Rectal smooth muscle tissue (tissue), 1 donor: ENCODE results near the gene ASIC2.

Source experiments
- H3K27ac ChIP-seq: one replicate; pipeline ENCODE4 v1.7.0; 2013; ENCODE audit warnings: low read depth, low read length, inconsistent platforms
- H3K27me3 ChIP-seq: one replicate; pipeline ENCODE4 v1.7.0; 2013; ENCODE audit warnings: low read length; ENCODE audit not compliant: control insufficient read depth, insufficient read depth
- H3K36me3 ChIP-seq: one replicate; pipeline ENCODE4 v1.7.0; 2013; ENCODE audit warnings: low read length; ENCODE audit not compliant: control insufficient read depth, insufficient read depth
- H3K4me1 ChIP-seq: one replicate; pipeline ENCODE4 v1.7.0; 2013; ENCODE audit warnings: low read length; ENCODE audit not compliant: control insufficient read depth, insufficient read depth
- H3K4me3 ChIP-seq: one replicate; pipeline ENCODE4 v1.7.0; 2013; ENCODE audit warnings: low read length
- H3K9ac ChIP-seq: one replicate; pipeline ENCODE4 v1.7.0; 2013; ENCODE audit warnings: low read length

ASIC2 gene

DNA sequence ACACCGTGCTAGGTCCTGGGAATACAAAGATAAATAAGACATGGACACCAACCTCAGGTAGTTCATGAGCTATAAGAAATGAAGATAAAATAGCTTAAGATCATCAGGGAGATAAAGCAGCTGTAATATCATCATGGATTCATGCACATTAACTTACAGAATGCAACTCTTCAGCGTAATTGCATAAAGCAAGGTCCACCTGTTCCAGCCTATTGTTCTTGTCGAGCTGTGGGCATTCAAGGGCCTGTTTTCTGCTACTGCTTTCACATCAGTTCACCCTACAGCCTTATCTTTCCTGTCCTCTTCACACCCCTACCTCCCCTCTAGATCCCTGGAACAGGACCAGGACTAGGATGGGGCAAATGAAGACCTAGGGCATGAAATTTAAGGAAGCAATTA, 167.5 kb downstream of the ASIC2 start:
- H3K27ac ChIP-seq: no peak overlapping the region
- H3K9ac ChIP-seq: no peak overlapping the region
- no peaks in the 10 kb centered on the region for H3K4me1 ChIP-seq
- H3K4me3 ChIP-seq: no peak overlapping the region
- H3K36me3 ChIP-seq: no peaks in the 10 kb centered on the region
- no peaks in the 10 kb centered on the region for H3K27me3 ChIP-seq

GRCh38 chr17:33124871-33125551, 168.1 kb downstream of the ASIC2 start:
- no peak overlapping the region for H3K9ac ChIP-seq
- no peaks in the 10 kb centered on the region for H3K4me1 ChIP-seq
- H3K36me3 ChIP-seq: no peaks in the 10 kb centered on the region
- no peaks in the 10 kb centered on the region for H3K27me3 ChIP-seq
- no peak overlapping the region for H3K27ac ChIP-seq
- H3K4me3 ChIP-seq: no peak overlapping the region

DNA sequence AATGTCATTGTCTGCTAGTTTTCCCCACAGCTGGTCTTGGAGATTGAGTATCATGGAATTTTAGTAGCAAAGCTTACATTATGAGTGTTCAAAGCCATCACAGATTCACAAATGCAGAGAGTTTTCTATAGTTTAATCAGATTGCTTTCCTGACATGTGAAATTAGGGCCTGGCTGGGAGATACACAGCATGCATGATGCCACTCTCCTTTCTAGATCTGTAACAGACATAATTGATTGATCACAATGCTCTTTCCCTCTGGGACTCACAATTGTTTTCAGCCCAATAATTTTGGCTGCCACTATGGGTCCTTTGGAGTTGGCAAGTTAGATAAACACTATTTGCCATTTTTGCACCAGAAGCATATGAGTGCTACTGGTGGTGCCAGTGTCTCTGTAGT, 168.9 kb downstream of the ASIC2 start:
- Histone ChIP-seq H3K4me1 (no peaks in the 10 kb centered on the region), H3K4me3 (no peak overlapping the region), H3K36me3 (no peaks in the 10 kb centered on the region), H3K9ac (no peak overlapping the region), H3K27ac (no peak overlapping the region), H3K27me3 (no peaks in the 10 kb centered on the region)

DNA sequence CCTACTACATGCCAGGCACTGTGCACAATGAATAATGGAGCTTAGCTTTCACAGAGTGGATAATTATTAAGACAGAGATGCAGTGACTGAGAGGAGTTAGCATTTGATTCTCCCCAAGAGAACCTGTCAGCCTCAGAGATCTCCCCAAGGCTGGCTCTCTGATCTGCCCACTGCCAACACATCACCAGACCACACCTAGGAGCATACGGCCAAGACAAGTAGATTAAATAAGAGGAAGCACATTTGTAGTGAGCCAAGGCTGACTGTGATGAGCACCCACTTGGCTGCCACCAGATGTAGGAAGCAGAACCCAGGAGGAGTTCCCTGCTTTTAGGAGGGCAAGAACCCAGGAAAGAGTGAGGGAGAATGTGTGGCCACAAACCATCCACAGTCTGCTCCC, 171.3 kb downstream of the ASIC2 start:
- no peak overlapping the region for H3K27ac ChIP-seq
- no peaks in the 10 kb centered on the region for H3K4me1 ChIP-seq
- no peak overlapping the region for H3K4me3 ChIP-seq
- no peak overlapping the region for H3K9ac ChIP-seq
- no peaks in the 10 kb centered on the region for H3K36me3 ChIP-seq
- H3K27me3 ChIP-seq: no peaks in the 10 kb centered on the region

- Histone ChIP-seq H3K4me1 (no peaks in the 10 kb centered on the region), H3K9ac (no peak overlapping the region), H3K36me3 (no peaks in the 10 kb centered on the region), H3K27ac (no peak overlapping the region), H3K4me3 (no peak overlapping the region), H3K27me3 (no peaks in the 10 kb centered on the region)
Observed at GRCh38 chr17:33121272-33121671, 171.8 kb downstream of the ASIC2 start.

GRCh38 chr17:33120103-33120502, 173.0 kb downstream of the ASIC2 start:
- no peak overlapping the region for H3K27ac ChIP-seq
- no peaks in the 10 kb centered on the region for H3K4me1 ChIP-seq
- no peak overlapping the region for H3K4me3 ChIP-seq
- no peaks in the 10 kb centered on the region for H3K27me3 ChIP-seq
- H3K9ac ChIP-seq: no peak overlapping the region
- H3K36me3 ChIP-seq: no peaks in the 10 kb centered on the region

- Histone ChIP-seq H3K9ac (no peak overlapping the region), H3K4me3 (no peak overlapping the region), H3K27ac (no peak overlapping the region), H3K36me3 (no peaks in the 10 kb centered on the region), H3K27me3 (no peaks in the 10 kb centered on the region), H3K4me1 (no peaks in the 10 kb centered on the region)
Observed at GRCh38 chr17:33118391-33119075, 174.6 kb downstream of the ASIC2 start.

- Histone ChIP-seq H3K9ac (no peak overlapping the region), H3K27ac (peak overlapping the region; percentile 7), H3K27me3 (no peaks in the 10 kb centered on the region), H3K4me1 (no peaks in the 10 kb centered on the region), H3K4me3 (no peak overlapping the region), H3K36me3 (no peaks in the 10 kb centered on the region)
Observed at GRCh38 chr17:33116021-33116551, 177.0 kb downstream of the ASIC2 start.

GRCh38 chr17:33115366-33115765, 177.7 kb downstream of the ASIC2 start:
- no peaks in the 10 kb centered on the region for H3K27me3 ChIP-seq
- H3K4me3 ChIP-seq: no peak overlapping the region
- H3K4me1 ChIP-seq: no peaks in the 10 kb centered on the region
- no peaks in the 10 kb centered on the region for H3K36me3 ChIP-seq
- no peak overlapping the region for H3K27ac ChIP-seq
- no peak overlapping the region for H3K9ac ChIP-seq

DNA sequence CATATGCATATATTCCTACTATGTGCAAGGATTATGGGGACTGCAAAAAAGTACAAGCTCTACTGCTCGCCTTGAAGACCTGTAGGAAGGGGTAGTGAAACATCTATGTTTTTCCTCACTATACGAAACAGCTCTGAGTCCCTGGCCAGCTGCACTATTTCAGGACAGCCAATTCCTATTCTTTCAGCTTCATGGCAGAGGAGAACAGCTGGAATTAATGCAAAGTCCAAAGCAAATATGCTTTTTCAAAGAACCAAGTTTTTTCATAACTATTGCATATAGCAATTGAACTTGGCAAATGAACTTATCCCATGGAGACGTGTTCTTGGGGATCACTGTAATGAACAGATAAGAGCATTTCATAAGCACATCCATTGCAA, 179.1 kb downstream of the ASIC2 start:
- Histone ChIP-seq H3K27ac (no peak overlapping the region), H3K27me3 (no peaks in the 10 kb centered on the region), H3K4me3 (no peak overlapping the region), H3K36me3 (no peaks in the 10 kb centered on the region), H3K9ac (no peak overlapping the region), H3K4me1 (no peaks in the 10 kb centered on the region)

DNA sequence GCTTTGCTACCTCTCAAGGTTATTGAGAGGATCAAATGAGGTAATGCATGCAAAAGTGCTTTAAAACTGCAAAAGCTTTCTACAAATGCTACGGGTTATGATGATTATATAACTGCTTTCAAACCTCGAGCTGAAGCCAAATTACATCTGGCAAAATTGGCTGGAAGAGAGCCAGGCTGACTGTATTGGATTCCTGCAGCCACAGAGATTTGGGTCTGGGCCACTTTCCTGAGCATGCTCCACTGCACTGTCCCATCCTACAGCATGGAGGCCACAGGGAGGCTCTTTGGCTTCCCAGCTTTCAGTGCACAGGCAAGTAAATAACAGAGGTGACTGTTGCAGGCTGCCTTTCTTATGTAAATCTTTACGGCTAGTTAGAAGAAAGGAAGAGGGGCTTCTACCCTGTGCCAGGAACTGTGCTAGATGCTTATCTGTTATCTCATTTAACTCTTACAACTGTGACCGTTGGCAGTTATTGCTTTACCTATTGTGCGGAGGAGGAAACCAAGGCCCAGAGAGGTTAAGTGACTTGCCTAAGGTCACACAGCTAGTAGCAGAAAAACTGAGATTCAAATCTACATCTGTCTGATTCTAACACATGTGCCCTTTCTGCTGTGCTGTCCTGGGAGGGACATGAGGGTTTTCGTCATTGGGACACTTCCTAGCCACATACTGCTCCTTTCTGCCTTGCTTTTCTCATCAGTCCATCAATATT, 179.7 kb downstream of the ASIC2 start:
- no peak overlapping the region for H3K9ac ChIP-seq
- H3K4me1 ChIP-seq: no peaks in the 10 kb centered on the region
- no peaks in the 10 kb centered on the region for H3K27me3 ChIP-seq
- H3K27ac ChIP-seq: no peak overlapping the region
- no peaks in the 10 kb centered on the region for H3K36me3 ChIP-seq
- no peak overlapping the region for H3K4me3 ChIP-seq

GRCh38 chr17:33112763-33113162, 180.3 kb downstream of the ASIC2 start:
- Histone ChIP-seq H3K27ac (no peak overlapping the region), H3K36me3 (no peaks in the 10 kb centered on the region), H3K4me3 (no peak overlapping the region), H3K27me3 (no peaks in the 10 kb centered on the region), H3K9ac (no peak overlapping the region), H3K4me1 (no peaks in the 10 kb centered on the region)
